ENCODE measurements around the gene UGT1A5. TPM values are rescaled to one million over a fixed set of nuclear protein-coding genes. Genes with fewer than 3 reads are reported as not detected.

Gene UGT1A5
- total and polyA plus RNA-seq, 2 of the 4 experiments (the other 2 are of a cell fraction), result not detected

GRCh38 chr2:233760043-233760442 is 47.3 kb downstream of the UGT1A5 start, which contains the start of gene UGT1A1:
Gene UGT1A1 (plus strand): TSS chr2:233760270. CDS start chr2:233760288, 18 bp downstream.
- peaks cover 16% of the 10 kb centered on the region for H3K4me1 ChIP-seq (ENCODE audit: control insufficient read depth, insufficient read depth, low read length)
- ChIA-PET POLR2A (ENCODE audit: unreplicated experiment) (no interaction called here), CTCF (no interaction called here)

More at GRCh38 chr2:233760043-233760442, 47.3 kb downstream of the UGT1A5 start, which contains the start of gene UGT1A1:
- peak within 1 kb of the TSS; percentile 35 for H4K91ac ChIP-seq (ENCODE audit: insufficient read depth, low read depth, low read length)
- H4K8ac ChIP-seq (ENCODE audit: low read depth in 2 of 2, low read length in 2 of 2), result 0 out of 4 replicates have a peak within 1 kb of the TSS, but pooled peaks of 1 of the 2 experiments have one; percentile 15
- BruUV-seq (replicated peaks), result no TSS peak
- no peaks in the 10 kb centered on the region for H3K9me3 ChIP-seq (ENCODE audit: control insufficient read depth, insufficient read depth, low read length)
- H3K14ac ChIP-seq (replicated peaks; ENCODE audit: low read depth, low read length), result no peak within 1 kb of the TSS
- no peak within 1 kb of the TSS for H3K4me3 ChIP-seq (ENCODE audit: insufficient read depth, low read depth, low read length)
- H2BK20ac ChIP-seq (ENCODE audit: low read depth, low read length), result peak within 1 kb of the TSS; percentile 68; the same call in 1 of the 2 replicates
- no peaks in the 10 kb centered on the region for H4K20me1 ChIP-seq (ENCODE audit: insufficient read depth, low read length)
- dilution Hi-C loops (cut with HindIII; ENCODE audit: low sequenced_read_pairs, unreplicated experiment) (no loop called here), in situ Hi-C loops (cut with MboI; ENCODE audit: low sequenced_read_pairs) (no loop called here), intact Hi-C loops (cut with micrococcal nuclease) (no loop called here)
- H3K23ac ChIP-seq (ENCODE audit: low read depth, low read length), result no peak within 1 kb of the TSS
- H2BK15ac ChIP-seq (ENCODE audit: low read depth, low read length), result no peak within 1 kb of the TSS; the same call in 2 of the 3 replicates
- H2AFZ ChIP-seq (replicated peaks; ENCODE audit: low read length, poor library complexity), result peak within 1 kb of the TSS; percentile 62
- no peaks in the 10 kb centered on the region for H3K79me1 ChIP-seq (ENCODE audit: low read depth in 1 of 2, low read length in 2 of 2)
- no peak within 1 kb of the TSS for H2AK9ac ChIP-seq (replicated peaks; ENCODE audit: low read depth, low read length, poor library complexity)
- TF ChIP-seq BHLHE40 (IDR thresholded peaks at IDR 0.05; ENCODE audit: low read depth, low read length) (no peak), SMC3 (IDR thresholded peaks at IDR 0.05; ENCODE audit: low read depth, low read length) (no peak), POLR2A (IDR thresholded peaks at IDR 0.05; ENCODE audit: low read depth, low read length) (no peak), NFE2L2 (IDR thresholded peaks at IDR 0.05; ENCODE audit: low read depth, low read length) (no peak), RCOR1 (IDR thresholded peaks at IDR 0.05; ENCODE audit: insufficient replicate concordance, low read length) (no peak), MXI1 (IDR thresholded peaks at IDR 0.05; ENCODE audit: borderline replicate concordance, low read depth, low read length) (no peak), MAZ (IDR thresholded peaks at IDR 0.05; ENCODE audit: borderline replicate concordance, low read depth, low read length) (no peak), CEBPB (IDR thresholded peaks at IDR 0.05; ENCODE audit: low read depth, low read length) (no peak), ELK1 (IDR thresholded peaks at IDR 0.05; ENCODE audit: borderline replicate concordance, low read depth, low read length) (no peak)
- H3K27me3 ChIP-seq (ENCODE audit: control insufficient read depth, insufficient read depth, low read length), result no peaks in the 10 kb centered on the region
- no peak within 1 kb of the TSS for H3K4me2 ChIP-seq (ENCODE audit: low read depth, low read length)
- no peak within 1 kb of the TSS for H3K9ac ChIP-seq (ENCODE audit: low read depth, low read length)
- peak within 1 kb of the TSS; percentile 65 for H2BK120ac ChIP-seq (ENCODE audit: low read depth, low read length)
- no CpG with 5 or more reads among the region's 6 CpGs for WGBS, 2 experiments (ENCODE audit: extremely low coverage in 2 of 2, insufficient read length in 1 of 2)
- ATAC-seq (ENCODE audit: low read depth) (no peak), DNase-seq (no peak)
- no peak within 1 kb of the TSS for H3K56ac ChIP-seq (ENCODE audit: extremely low read depth, insufficient read depth, low read length)
- no peaks in the 10 kb centered on the region for H3K36me3 ChIP-seq (ENCODE audit: control insufficient read depth, insufficient read depth, low read length)
- peak within 1 kb of the TSS; percentile 49; the same call in 1 of the 2 replicates for H2AK5ac ChIP-seq (ENCODE audit: low read depth, low read length)
- H3K4ac ChIP-seq (ENCODE audit: low read depth, low read length), result peak within 1 kb of the TSS; percentile 20; the same call in 1 of the 2 replicates
- H3K9me1 ChIP-seq (ENCODE audit: insufficient read depth, low read length), result 0 out of 2 replicates have a peak, but pooled peaks cover 5% of the 10 kb centered on the region
- no peak within 1 kb of the TSS for H3K27ac ChIP-seq (ENCODE audit: insufficient read depth, low read length)
- no peak within 1 kb of the TSS for H4K5ac ChIP-seq (ENCODE audit: low read depth, low read length)
- H3K18ac ChIP-seq (ENCODE audit: low read depth, low read length), result peak within 1 kb of the TSS; percentile 19; the same call in 1 of the 2 replicates
- H2BK5ac ChIP-seq (ENCODE audit: low read depth, low read length, poor library complexity, severe bottlenecking), result no peak within 1 kb of the TSS
